Panc1 (cell line): ENCODE measurements around the gene DDX10. TPM values are rescaled to one million over a fixed set of nuclear protein-coding genes. Genes with fewer than 3 reads are reported as not detected.

Source experiments
- ATAC-seq: fragments of 200-7000 bp; cut with Tn5 transposase; 2 replicates; pipeline ENCODE4 v1.9.1; 2020; ENCODE audit warnings: mild to moderate bottlenecking, moderate library complexity
- BruUV-seq: library from RNA; stranded (reverse); fragments of 400-500 nt; replicated peaks from 2 replicates; lab custom pipeline; 2021; lab: Mats Ljungman, UMichigan
- CTCF ChIA-PET: fragments of 300-600 bp; sonication (Branson Sonifier 250); formaldehyde crosslinking; loops from one replicate; lab custom pipeline; 2022; ENCODE audit warnings: antibody characterized with exemption; lab: Charles Lee
- POLR2A ChIA-PET: fragments of 300-600 bp; sonication (Branson Sonifier 250); formaldehyde crosslinking; loops from one replicate; lab custom pipeline; 2022; ENCODE audit warnings: antibody characterized with exemption; lab: Charles Lee
- DNase-seq: peaks from one replicate; pipeline ENCODE4 v3.0.0-alpha.2; 2010; ENCODE audit warnings: low read depth, low spot score
- H3K27ac ChIP-seq: 2 replicates; pipeline ENCODE4 v1.5.1; 2011; ENCODE audit warnings: mild to moderate bottlenecking, low read length, inconsistent platforms
- H3K27me3 ChIP-seq: fragments of 200-500 bp; sonication (Bioruptor generic); 2 replicates; pipeline ENCODE4 v1.6.0; 2014; ENCODE audit warnings: low read length, inconsistent platforms; ENCODE audit not compliant: control insufficient read depth, insufficient read depth
- H3K36me3 ChIP-seq: fragments of 200-500 bp; sonication (Bioruptor generic); 2 replicates; pipeline ENCODE4 v1.5.1; 2014; ENCODE audit warnings: inconsistent platforms, mild to moderate bottlenecking, low read length, moderate library complexity; ENCODE audit not compliant: control insufficient read depth, insufficient read depth
- H3K4me1 ChIP-seq: 2 replicates; pipeline ENCODE4 v1.5.1; 2011; ENCODE audit warnings: inconsistent platforms, mild to moderate bottlenecking, low read length, moderate library complexity; ENCODE audit not compliant: control insufficient read depth, insufficient read depth
- H3K4me3 ChIP-seq, 2 experiments: 2 replicates each; pipeline ENCODE4 v1.5.1; 2011 to 2012; ENCODE audit warnings: low read depth in 2 of 2, low read length in 2 of 2, mild to moderate bottlenecking in 2 of 2, inconsistent platforms in 1 of 2, moderate library complexity in 1 of 2
- H3K9me3 ChIP-seq: fragments of 200-500 bp; sonication (Bioruptor generic); 2 replicates; pipeline ENCODE4 v1.5.1; 2014; ENCODE audit warnings: low read depth, mild to moderate bottlenecking, inconsistent platforms, low read length, moderate library complexity; ENCODE audit not compliant: control insufficient read depth, insufficient read depth
- CTCF ChIP-seq: fragments of 450-650 bp; IDR thresholded peaks from 2 replicates; pipeline ENCODE4 v1.5.1; 2017; ENCODE audit warnings: mild to moderate bottlenecking
- POLR2AphosphoS5 ChIP-seq: IDR thresholded peaks from 2 replicates; pipeline ENCODE4 v1.6.1; 2012; ENCODE audit warnings: mild to moderate bottlenecking, low read depth, low read length, moderate library complexity
- SIN3A ChIP-seq: IDR thresholded peaks from 2 replicates; pipeline ENCODE4 v1.6.1; 2012; ENCODE audit warnings: low read depth, mild to moderate bottlenecking, low read length, moderate library complexity, borderline replicate concordance; ENCODE audit not compliant: insufficient read depth
- TCF7L2 ChIP-seq: IDR thresholded peaks from 2 replicates; pipeline ENCODE4 v1.6.1; 2011; ENCODE audit warnings: mild to moderate bottlenecking, low read depth, low read length, inconsistent platforms
- in situ Hi-C: cut with HindIII; loops from 2 replicates; pipeline ENCODE4 v1.10.0; 2016; ENCODE audit warnings: low sequenced_read_pairs, low pct_unique_long_range_greater_than_20kb
- intact Hi-C: fragments of 100-400 bp; cut with micrococcal nuclease; formaldehyde crosslinking; loops from one replicate; pipeline ENCODE4 v1.10.0; 2022; ENCODE audit not compliant: unreplicated experiment
- total RNA-seq: library from RNA; stranded (reverse); gene quantifications from one replicate; pipeline ENCODE4 v1.2.1, GENCODE V29; 2021; ENCODE audit not compliant: unreplicated experiment
- TF ChIP-seq, protein P1 (sequence below), 2 experiments: IDR thresholded peaks; 2 replicates each; pipeline ENCODE4 v1.6.1; 2011 to 2012; ENCODE audit warnings: low read depth in 2 of 2, control low read depth in 1 of 2, low read length in 1 of 2, mild to moderate bottlenecking in 1 of 2, moderate library complexity in 1 of 2; ENCODE audit not compliant: insufficient read depth in 1 of 2

Gene DDX10
- total RNA-seq, 1 experiment from 2014 or later: 48.8 TPM

GRCh38 chr11:108923413-108923812 is 258.5 kb downstream of the DDX10 start:
- DNase-seq (no peak), ATAC-seq (no peak)
- H3K4me1 ChIP-seq: no peaks in the 10 kb centered on the region
- no peak overlapping the region for H3K4me3 ChIP-seq
- in situ Hi-C loops: no loop called here
- POLR2A ChIA-PET: interaction anchor here (0.6 kb wide), 1 partner anchor 62 kb away, joined by 9 read pairs; no protein-coding TSS in a partner anchor
- H3K9me3 ChIP-seq: no peaks in the 10 kb centered on the region
- H3K27ac ChIP-seq: no peak overlapping the region
- no TSS peak for BruUV-seq
- CTCF ChIA-PET: no interaction called here
- TF ChIP-seq POLR2AphosphoS5: no peak
- TF ChIP-seq SIN3A: no peak
- TF ChIP-seq TCF7L2: no peak
- no peaks in the 10 kb centered on the region for H3K27me3 ChIP-seq
- intact Hi-C loops: no loop called here
- no peaks in the 10 kb centered on the region for H3K36me3 ChIP-seq

- in situ Hi-C loops: no loop called here
- no peak for ATAC-seq
- no TSS peak for BruUV-seq
- Histone ChIP-seq H3K27me3 (no peaks in the 10 kb centered on the region), H3K4me1 (0 out of 2 replicates have a peak, but pooled peaks cover 4% of the 10 kb centered on the region), H3K36me3 (no peaks in the 10 kb centered on the region), H3K4me3 (no peak overlapping the region), H3K27ac (no peak overlapping the region), H3K9me3 (no peaks in the 10 kb centered on the region)
- no peak for DNase-seq
- TF ChIP-seq CTCF (no peak), POLR2AphosphoS5 (no peak), TCF7L2 (no peak), SIN3A (no peak)
- TF ChIP-seq, protein P1, sequence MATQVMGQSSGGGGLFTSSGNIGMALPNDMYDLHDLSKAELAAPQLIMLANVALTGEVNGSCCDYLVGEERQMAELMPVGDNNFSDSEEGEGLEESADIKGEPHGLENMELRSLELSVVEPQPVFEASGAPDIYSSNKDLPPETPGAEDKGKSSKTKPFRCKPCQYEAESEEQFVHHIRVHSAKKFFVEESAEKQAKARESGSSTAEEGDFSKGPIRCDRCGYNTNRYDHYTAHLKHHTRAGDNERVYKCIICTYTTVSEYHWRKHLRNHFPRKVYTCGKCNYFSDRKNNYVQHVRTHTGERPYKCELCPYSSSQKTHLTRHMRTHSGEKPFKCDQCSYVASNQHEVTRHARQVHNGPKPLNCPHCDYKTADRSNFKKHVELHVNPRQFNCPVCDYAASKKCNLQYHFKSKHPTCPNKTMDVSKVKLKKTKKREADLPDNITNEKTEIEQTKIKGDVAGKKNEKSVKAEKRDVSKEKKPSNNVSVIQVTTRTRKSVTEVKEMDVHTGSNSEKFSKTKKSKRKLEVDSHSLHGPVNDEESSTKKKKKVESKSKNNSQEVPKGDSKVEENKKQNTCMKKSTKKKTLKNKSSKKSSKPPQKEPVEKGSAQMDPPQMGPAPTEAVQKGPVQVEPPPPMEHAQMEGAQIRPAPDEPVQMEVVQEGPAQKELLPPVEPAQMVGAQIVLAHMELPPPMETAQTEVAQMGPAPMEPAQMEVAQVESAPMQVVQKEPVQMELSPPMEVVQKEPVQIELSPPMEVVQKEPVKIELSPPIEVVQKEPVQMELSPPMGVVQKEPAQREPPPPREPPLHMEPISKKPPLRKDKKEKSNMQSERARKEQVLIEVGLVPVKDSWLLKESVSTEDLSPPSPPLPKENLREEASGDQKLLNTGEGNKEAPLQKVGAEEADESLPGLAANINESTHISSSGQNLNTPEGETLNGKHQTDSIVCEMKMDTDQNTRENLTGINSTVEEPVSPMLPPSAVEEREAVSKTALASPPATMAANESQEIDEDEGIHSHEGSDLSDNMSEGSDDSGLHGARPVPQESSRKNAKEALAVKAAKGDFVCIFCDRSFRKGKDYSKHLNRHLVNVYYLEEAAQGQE (IDR thresholded peaks at IDR 0.05; ENCODE audit: insufficient read depth in 1 of 2, low read depth in 2 of 2, low read length in 1 of 2): no peak
- POLR2A ChIA-PET: no interaction called here
- CTCF ChIA-PET: interaction anchor here (0.7 kb wide), 1 partner anchor 1617 kb away, joined by 4 read pairs; no protein-coding TSS in a partner anchor
- intact Hi-C loops: no loop called here
Measured at GRCh38 chr11:108926171-108926840, 261.4 kb downstream of the DDX10 start.
